Measurements from ENCODE around the gene VPS13A. TPM values are rescaled to one million over a fixed set of nuclear protein-coding genes. Genes with fewer than 3 reads are reported as not detected.

VPS13A gene
- total RNA-seq, 1 experiment from 2014 or later = 32.2 TPM

- DNase-seq (ENCODE audit: low spot score) = no peak
- ChIA-PET CTCF (interaction anchor here (0.7 kb wide), 1 partner anchor 11 kb away, joined by 3 read pairs; no protein-coding TSS in a partner anchor), POLR2A (ENCODE audit: low non-redundant PET) (no interaction called here)
- no peaks in the 10 kb centered on the region for H3K4me1 ChIP-seq (ENCODE audit: insufficient read depth, low read length, poor library complexity, severe bottlenecking)
- H3K27me3 ChIP-seq (replicated peaks; ENCODE audit: insufficient read depth, low read depth, low read length, poor library complexity) = peaks cover 36% of the 10 kb centered on the region
- H3K36me3 ChIP-seq (ENCODE audit: insufficient read depth, low read length, poor library complexity, severe bottlenecking) = no peaks in the 10 kb centered on the region
- no peak overlapping the region for H3K4me3 ChIP-seq (ENCODE audit: low read depth, low read length, poor library complexity, severe bottlenecking)
- intact Hi-C loops (cut with micrococcal nuclease; ENCODE audit: unreplicated experiment) = loop anchor here (5.0 kb wide), 1 partner anchor 140 kb away; no protein-coding TSS in a partner anchor
- H3K9me3 ChIP-seq (ENCODE audit: low read depth, low read length, poor library complexity, severe bottlenecking) = no peaks in the 10 kb centered on the region
- no TSS peak for BruUV-seq (replicated peaks)
- H3K27ac ChIP-seq (ENCODE audit: low read depth, low read length, poor library complexity, severe bottlenecking) = no peak overlapping the region
- no peak for TF ChIP-seq EZH2 (IDR thresholded peaks at IDR 0.05; ENCODE audit: borderline replicate concordance, low read depth, low read length, poor library complexity, severe bottlenecking)
- no peak for TF ChIP-seq CTCF (conservative IDR thresholded peaks at IDR 0.05; ENCODE audit: low read depth, low read length)
Measured at GRCh38 chr9:77152289-77152688, 25.0 kb upstream of the VPS13A start.

GRCh38 chr9:77156646-77157371 lies 20.5 kb upstream of the VPS13A start:
- no peak for DNase-seq (ENCODE audit: low spot score)
- Histone ChIP-seq H3K27me3 (replicated peaks; ENCODE audit: insufficient read depth, low read depth, low read length, poor library complexity) (peaks cover 53% of the 10 kb centered on the region), H3K4me1 (ENCODE audit: insufficient read depth, low read length, poor library complexity, severe bottlenecking) (no peaks in the 10 kb centered on the region), H3K27ac (ENCODE audit: low read depth, low read length, poor library complexity, severe bottlenecking) (no peak overlapping the region), H3K36me3 (ENCODE audit: insufficient read depth, low read length, poor library complexity, severe bottlenecking) (no peaks in the 10 kb centered on the region), H3K9me3 (ENCODE audit: low read depth, low read length, poor library complexity, severe bottlenecking) (no peaks in the 10 kb centered on the region), H3K4me3 (ENCODE audit: low read depth, low read length, poor library complexity, severe bottlenecking) (no peak overlapping the region)
- TF ChIP-seq EZH2 (IDR thresholded peaks at IDR 0.05; ENCODE audit: borderline replicate concordance, low read depth, low read length, poor library complexity, severe bottlenecking) (no peak), CTCF (conservative IDR thresholded peaks at IDR 0.05; ENCODE audit: low read depth, low read length) (no peak)
- ChIA-PET CTCF (interaction anchor here (0.5 kb wide), 1 partner anchor 346 kb away, joined by 4 read pairs; no protein-coding TSS in a partner anchor), POLR2A (ENCODE audit: low non-redundant PET) (interaction anchor here (0.6 kb wide), 1 partner anchor 687 kb away, joined by 3 read pairs; no protein-coding TSS in a partner anchor)
- no TSS peak for BruUV-seq (replicated peaks)
- intact Hi-C loops (cut with micrococcal nuclease; ENCODE audit: unreplicated experiment) = no loop called here

- Histone ChIP-seq H3K36me3 (ENCODE audit: insufficient read depth, low read length, poor library complexity, severe bottlenecking) (no peaks in the 10 kb centered on the region), H3K4me1 (ENCODE audit: insufficient read depth, low read length, poor library complexity, severe bottlenecking) (peaks cover 5% of the 10 kb centered on the region), H3K4me3 (ENCODE audit: low read depth, low read length, poor library complexity, severe bottlenecking) (no peak overlapping the region), H3K27me3 (replicated peaks; ENCODE audit: insufficient read depth, low read depth, low read length, poor library complexity) (peaks cover 47% of the 10 kb centered on the region), H3K9me3 (ENCODE audit: low read depth, low read length, poor library complexity, severe bottlenecking) (no peaks in the 10 kb centered on the region), H3K27ac (ENCODE audit: low read depth, low read length, poor library complexity, severe bottlenecking) (no peak overlapping the region)
- CTCF ChIA-PET = interaction anchor here (1.3 kb wide), 1 partner anchor 9 kb away, joined by 3 read pairs; no protein-coding TSS in a partner anchor
- intact Hi-C loops (cut with micrococcal nuclease; ENCODE audit: unreplicated experiment) = no loop called here
- no peak for TF ChIP-seq CTCF (conservative IDR thresholded peaks at IDR 0.05; ENCODE audit: low read depth, low read length)
- no peak for TF ChIP-seq EZH2 (IDR thresholded peaks at IDR 0.05; ENCODE audit: borderline replicate concordance, low read depth, low read length, poor library complexity, severe bottlenecking)
- POLR2A ChIA-PET (ENCODE audit: low non-redundant PET) = no interaction called here
- DNase-seq (ENCODE audit: low spot score) = no peak
- no TSS peak for BruUV-seq (replicated peaks)
Measured at GRCh38 chr9:77158772-77159513, 18.4 kb upstream of the VPS13A start.
